Kidney epithelial cell (primary cell): ENCODE results near the gene FAM163B. TPM values are rescaled to one million over a fixed set of nuclear protein-coding genes. Genes with fewer than 3 reads are reported as not detected.

Experiments used
- DNase-seq: peaks from one replicate; pipeline ENCODE4 v3.0.0-alpha.2; 2010; ENCODE audit warnings: low read depth
- H3K27me3 ChIP-seq: 2 replicates; pipeline ENCODE4 v1.6.0; 2011; ENCODE audit warnings: low read length; ENCODE audit not compliant: control insufficient read depth, insufficient read depth
- H3K36me3 ChIP-seq: 2 replicates; pipeline ENCODE4 v1.5.1; 2011; ENCODE audit warnings: low read length; ENCODE audit not compliant: control insufficient read depth, insufficient read depth
- H3K4me3 ChIP-seq: 2 replicates; pipeline ENCODE4 v1.5.1; 2011; ENCODE audit warnings: low read depth, mild to moderate bottlenecking, control low read depth, low read length
- total RNA-seq: library from RNA; depleted of rRNA; stranded (reverse); fragments of >200 nt; gene quantifications from 2 replicates; pipeline ENCODE4 v1.2.3, GENCODE V29; 2015
- TF ChIP-seq, protein P1 (sequence below): IDR thresholded peaks from 2 replicates; pipeline ENCODE4 v1.5.1; 2011; ENCODE audit warnings: mild to moderate bottlenecking, moderate library complexity, low read length, control low read depth, inconsistent platforms; ENCODE audit not compliant: insufficient read depth, poor library complexity, severe bottlenecking

FAM163B gene
- total RNA-seq, 1 donor from 2014 or later, result not detected

DNA sequence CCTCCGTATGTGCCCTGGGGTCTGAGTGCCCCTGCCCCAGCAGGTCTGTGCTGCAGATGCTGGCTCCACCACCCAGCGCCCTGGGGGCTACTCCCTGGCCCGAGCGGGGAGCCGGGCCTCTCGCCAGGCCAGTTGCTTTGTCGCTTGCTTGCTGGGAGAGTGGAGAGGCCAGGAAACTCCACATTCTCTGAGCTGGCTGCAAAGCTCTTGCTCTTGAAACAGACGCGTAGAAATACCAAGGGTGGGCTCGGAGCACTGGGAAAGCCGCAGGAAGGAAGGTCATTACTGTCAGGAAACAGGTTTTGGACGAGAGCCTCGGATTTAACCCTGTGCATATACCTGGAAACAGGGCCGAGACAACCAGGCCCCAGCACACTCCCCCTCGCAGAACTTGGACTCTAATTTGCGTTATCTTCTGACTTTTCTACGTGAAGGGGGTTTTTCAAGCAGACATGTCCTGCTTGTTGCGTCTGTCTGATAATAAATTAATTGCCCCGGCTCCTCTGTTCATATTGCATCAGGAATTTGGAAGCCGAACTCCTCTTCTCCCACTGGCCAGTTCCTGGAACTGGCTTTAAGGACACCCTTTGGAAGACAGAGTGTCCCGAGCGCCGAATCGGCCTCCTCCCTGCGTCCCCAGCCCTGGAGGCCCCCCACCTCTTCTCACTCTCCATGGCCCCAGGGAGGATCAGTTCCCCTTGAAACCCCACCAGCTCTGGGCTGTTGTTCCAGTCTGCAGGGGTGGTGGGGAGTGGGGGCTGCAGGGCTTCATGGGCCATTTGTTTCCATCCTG, 63.5 kb downstream of the FAM163B start:
- H3K36me3 ChIP-seq, result no peaks in the 10 kb centered on the region
- no peak overlapping the region for H3K4me3 ChIP-seq
- TF ChIP-seq, protein P1, sequence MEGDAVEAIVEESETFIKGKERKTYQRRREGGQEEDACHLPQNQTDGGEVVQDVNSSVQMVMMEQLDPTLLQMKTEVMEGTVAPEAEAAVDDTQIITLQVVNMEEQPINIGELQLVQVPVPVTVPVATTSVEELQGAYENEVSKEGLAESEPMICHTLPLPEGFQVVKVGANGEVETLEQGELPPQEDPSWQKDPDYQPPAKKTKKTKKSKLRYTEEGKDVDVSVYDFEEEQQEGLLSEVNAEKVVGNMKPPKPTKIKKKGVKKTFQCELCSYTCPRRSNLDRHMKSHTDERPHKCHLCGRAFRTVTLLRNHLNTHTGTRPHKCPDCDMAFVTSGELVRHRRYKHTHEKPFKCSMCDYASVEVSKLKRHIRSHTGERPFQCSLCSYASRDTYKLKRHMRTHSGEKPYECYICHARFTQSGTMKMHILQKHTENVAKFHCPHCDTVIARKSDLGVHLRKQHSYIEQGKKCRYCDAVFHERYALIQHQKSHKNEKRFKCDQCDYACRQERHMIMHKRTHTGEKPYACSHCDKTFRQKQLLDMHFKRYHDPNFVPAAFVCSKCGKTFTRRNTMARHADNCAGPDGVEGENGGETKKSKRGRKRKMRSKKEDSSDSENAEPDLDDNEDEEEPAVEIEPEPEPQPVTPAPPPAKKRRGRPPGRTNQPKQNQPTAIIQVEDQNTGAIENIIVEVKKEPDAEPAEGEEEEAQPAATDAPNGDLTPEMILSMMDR, result no peak
- H3K27me3 ChIP-seq, result peaks cover 25% of the 10 kb centered on the region
- no peak for DNase-seq

DNA sequence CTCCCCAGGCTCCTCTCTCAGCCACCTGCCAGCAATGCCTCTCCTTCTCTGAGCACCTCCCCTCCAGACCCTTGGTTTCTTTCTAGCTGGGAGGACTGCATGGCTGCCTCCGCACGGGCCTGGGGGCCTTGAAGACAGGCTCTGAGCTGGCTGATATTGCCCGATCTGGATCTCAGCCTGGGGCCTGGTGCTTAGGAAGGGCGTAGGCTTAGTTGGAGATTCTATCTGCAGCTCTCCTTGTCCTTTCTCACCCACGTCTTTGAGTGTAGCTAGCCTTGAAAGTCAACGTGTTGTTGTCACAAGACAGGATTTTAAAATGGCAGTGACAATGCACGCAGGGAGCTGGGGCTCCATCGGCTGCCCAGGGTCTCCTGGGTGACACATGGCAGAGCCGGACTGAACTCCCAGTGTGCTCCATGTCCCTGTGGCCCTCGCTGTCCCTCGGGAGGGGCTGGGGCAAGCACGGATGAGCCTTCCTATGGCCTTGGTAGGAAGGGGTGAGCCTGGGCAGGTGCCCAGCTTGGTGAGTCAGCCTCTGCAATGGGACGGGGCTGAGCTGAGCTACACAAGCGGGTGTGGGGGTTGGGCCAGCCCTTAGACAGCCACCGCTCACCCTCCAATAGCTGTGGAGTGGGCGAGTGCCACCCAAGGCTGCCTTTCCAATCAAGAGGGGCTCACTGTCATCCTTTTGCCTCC, 65.3 kb downstream of the FAM163B start:
- H3K4me3 ChIP-seq, result no peak overlapping the region
- DNase-seq, result no peak
- TF ChIP-seq, protein P1, result no peak
- no peaks in the 10 kb centered on the region for H3K36me3 ChIP-seq
- H3K27me3 ChIP-seq, result peaks cover 42% of the 10 kb centered on the region

DNA sequence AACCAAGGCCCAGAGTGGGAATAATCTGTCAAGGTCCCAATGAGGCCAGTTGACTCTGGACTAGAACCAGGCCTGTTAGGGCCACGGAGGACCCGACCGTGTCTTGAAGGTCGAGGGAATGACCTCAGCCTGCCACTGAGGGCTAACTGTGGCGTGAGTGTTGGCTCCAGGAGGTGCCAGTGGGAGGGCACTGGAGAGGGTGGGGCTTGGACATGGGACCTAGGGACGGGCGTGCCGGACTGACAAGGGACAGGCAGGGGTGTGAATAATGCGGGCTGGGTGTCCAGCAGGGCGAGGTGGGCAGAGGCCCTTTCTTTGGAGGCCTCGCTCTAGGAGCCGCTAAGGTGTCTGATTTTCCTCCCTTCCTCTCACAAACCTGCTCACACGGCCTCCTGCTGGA, 67.2 kb downstream of the FAM163B start:
- TF ChIP-seq, protein P1, result no peak
- Histone ChIP-seq H3K36me3 (no peaks in the 10 kb centered on the region), H3K27me3 (peaks cover 56% of the 10 kb centered on the region), H3K4me3 (no peak overlapping the region)
- DNase-seq, result no peak

GRCh38 chr9:133540698-133541025, 68.5 kb downstream of the FAM163B start:
- no peaks in the 10 kb centered on the region for H3K36me3 ChIP-seq
- no peak overlapping the region for H3K4me3 ChIP-seq
- H3K27me3 ChIP-seq, result peaks cover 61% of the 10 kb centered on the region
- DNase-seq, result no peak
- TF ChIP-seq, protein P1, result peak; percentile 3

DNA sequence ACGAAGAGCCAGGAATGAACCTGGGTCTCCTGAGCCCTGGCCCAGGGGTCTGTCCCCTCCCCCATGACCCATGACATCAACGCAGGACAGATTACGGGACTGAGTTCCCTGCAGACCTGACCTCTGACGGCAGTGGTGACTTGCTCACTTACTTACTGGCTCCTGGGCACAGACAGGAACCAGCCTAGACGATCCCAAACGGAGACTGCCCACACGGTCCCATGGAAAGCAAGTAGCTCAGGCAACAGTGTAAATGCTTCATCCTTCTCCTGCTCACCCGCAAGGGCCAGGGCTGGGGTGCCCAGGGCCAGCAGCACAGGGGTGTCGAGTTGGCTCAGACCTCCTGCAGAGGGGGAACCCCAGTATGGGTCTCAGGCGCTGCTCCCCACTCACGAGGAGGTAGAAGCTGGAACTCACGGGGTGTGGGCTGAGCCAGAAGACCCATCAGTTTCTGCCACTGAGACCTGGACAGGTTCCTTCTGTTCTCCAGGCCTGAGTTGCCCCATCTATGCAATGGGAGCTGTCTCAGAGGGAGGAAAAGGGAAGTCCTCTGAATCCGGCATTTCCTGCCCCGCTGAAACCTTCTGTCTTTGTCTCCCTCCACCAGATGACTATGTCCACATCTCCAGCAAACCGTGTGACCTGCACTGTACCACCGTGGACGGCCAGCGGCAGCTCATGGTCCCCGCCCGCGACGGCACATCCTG, 69.0 kb downstream of the FAM163B start:
- DNase-seq, result no peak
- TF ChIP-seq, protein P1, result no peak
- Histone ChIP-seq H3K36me3 (no peaks in the 10 kb centered on the region), H3K27me3 (peaks cover 61% of the 10 kb centered on the region), H3K4me3 (no peak overlapping the region)
